ENCODE data around the gene LELP1. TPM values are rescaled to one million over a fixed set of nuclear protein-coding genes. Genes with fewer than 3 reads are reported as not detected.

LELP1 gene
- not detected for total RNA-seq

- intact Hi-C loops (cut with DNase I; ENCODE audit: low total_unique reads) (no loop called here), in situ Hi-C loops (cut with MboI; ENCODE audit: low pct_ligation_motif_present in 1 of 4, low pct_unique_long_range_greater_than_20kb in 1 of 4, low sequenced_read_pairs in 3 of 4) (loop anchor here in 1 of 4 donors (25.0 kb wide), 1 partner anchor 341 kb away; the partner anchor contains the start of gene LCE7A)
- H3K4me3 ChIP-seq: no peak within 1 kb of the TSS
- TF ChIP-seq CTCF (IDR thresholded peaks at IDR 0.05) (no peak), POLR2AphosphoS5 (IDR thresholded peaks at IDR 0.05) (no peak), POLR2A (IDR thresholded peaks at IDR 0.05) (no peak), EP300 (IDR thresholded peaks at IDR 0.05; ENCODE audit: low read depth) (no peak)
- no peak within 1 kb of the TSS for H3K27ac ChIP-seq
- no peaks in the 10 kb centered on the region for H3K9me3 ChIP-seq
- no peaks in the 10 kb centered on the region for H3K27me3 ChIP-seq
- H3K36me3 ChIP-seq: no peaks in the 10 kb centered on the region
- WGBS, 2 donors (ENCODE audit: low coverage in 1 of 2): 50% methylated on average over 1 of the region's 1 CpG; no CpG with 5 or more reads in 1 of the 2 donors
- DNase-seq: no peak
- H3K4me1 ChIP-seq: no peaks in the 10 kb centered on the region
These were observed at the start of gene LELP1 for GRCh38 chr1:153203130-153203529. LELP1 (plus strand) TSS chr1:153203430; CDS start chr1:153204708, 1,278 bp downstream.

GRCh38 chr1:153155541-153155940 lies 47.7 kb upstream of the LELP1 start:
- H3K9me3 ChIP-seq: no peaks in the 10 kb centered on the region
- H3K4me3 ChIP-seq: no peak overlapping the region
- WGBS, 2 donors (ENCODE audit: low coverage in 1 of 2): 89 to 100% methylated on average over 2 of the region's 2 CpGs
- in situ Hi-C loops (cut with MboI; ENCODE audit: low pct_ligation_motif_present in 1 of 4, low pct_unique_long_range_greater_than_20kb in 1 of 4, low sequenced_read_pairs in 3 of 4): no loop called here
- no peaks in the 10 kb centered on the region for H3K27me3 ChIP-seq
- no peaks in the 10 kb centered on the region for H3K4me1 ChIP-seq
- TF ChIP-seq POLR2AphosphoS5 (IDR thresholded peaks at IDR 0.05): no peak
- DNase-seq: no peak
- H3K27ac ChIP-seq: no peak overlapping the region
- no peaks in the 10 kb centered on the region for H3K36me3 ChIP-seq
- intact Hi-C loops (cut with DNase I; ENCODE audit: low total_unique reads): no loop called here

GRCh38 chr1:153168686-153169085 lies 34.5 kb upstream of the LELP1 start:
- no peak for TF ChIP-seq CTCF (IDR thresholded peaks at IDR 0.05)
- no peak for TF ChIP-seq POLR2A (IDR thresholded peaks at IDR 0.05)
- no peak for TF ChIP-seq POLR2AphosphoS5 (IDR thresholded peaks at IDR 0.05)
- no peak for TF ChIP-seq EP300 (IDR thresholded peaks at IDR 0.05; ENCODE audit: low read depth)
- Histone ChIP-seq H3K36me3 (no peaks in the 10 kb centered on the region), H3K9me3 (no peaks in the 10 kb centered on the region), H3K27ac (no peak overlapping the region), H3K4me1 (no peaks in the 10 kb centered on the region), H3K4me3 (no peak overlapping the region), H3K27me3 (no peaks in the 10 kb centered on the region)
- intact Hi-C loops (cut with DNase I; ENCODE audit: low total_unique reads): no loop called here
- 50 to 57% methylated on average over 1 to 2 of the region's 2 CpGs for WGBS, 2 donors (ENCODE audit: low coverage in 1 of 2)
- in situ Hi-C loops (cut with MboI; ENCODE audit: low pct_ligation_motif_present in 1 of 4, low pct_unique_long_range_greater_than_20kb in 1 of 4, low sequenced_read_pairs in 3 of 4): no loop called here
- no peak for DNase-seq

GRCh38 chr1:153174624-153175023 lies 28.6 kb upstream of the LELP1 start:
- TF ChIP-seq POLR2A (IDR thresholded peaks at IDR 0.05) (no peak), CTCF (IDR thresholded peaks at IDR 0.05) (no peak), EP300 (IDR thresholded peaks at IDR 0.05; ENCODE audit: low read depth) (no peak)
- no peaks in the 10 kb centered on the region for H3K36me3 ChIP-seq

GRCh38 chr1:153178922-153179321 lies 24.3 kb upstream of the LELP1 start:
- Histone ChIP-seq H3K4me1 (no peaks in the 10 kb centered on the region), H3K4me3 (no peak overlapping the region), H3K27me3 (no peaks in the 10 kb centered on the region), H3K27ac (no peak overlapping the region), H3K36me3 (no peaks in the 10 kb centered on the region), H3K9me3 (no peaks in the 10 kb centered on the region)
- in situ Hi-C loops (cut with MboI; ENCODE audit: low pct_ligation_motif_present in 1 of 4, low pct_unique_long_range_greater_than_20kb in 1 of 4, low sequenced_read_pairs in 3 of 4) (no loop called here), intact Hi-C loops (cut with DNase I; ENCODE audit: low total_unique reads) (no loop called here)
- TF ChIP-seq EP300 (IDR thresholded peaks at IDR 0.05; ENCODE audit: low read depth) (no peak), CTCF (IDR thresholded peaks at IDR 0.05) (no peak), POLR2A (IDR thresholded peaks at IDR 0.05) (no peak), POLR2AphosphoS5 (IDR thresholded peaks at IDR 0.05) (no peak)
- no peak for DNase-seq

More at GRCh38 chr1:153174624-153175023, 28.6 kb upstream of the LELP1 start:
- H3K4me3 ChIP-seq: no peak overlapping the region
- no peak for DNase-seq
- H3K27ac ChIP-seq: no peak overlapping the region
- no peaks in the 10 kb centered on the region for H3K9me3 ChIP-seq
- in situ Hi-C loops (cut with MboI; ENCODE audit: low pct_ligation_motif_present in 1 of 4, low pct_unique_long_range_greater_than_20kb in 1 of 4, low sequenced_read_pairs in 3 of 4): no loop called here
- no peaks in the 10 kb centered on the region for H3K27me3 ChIP-seq
- no peaks in the 10 kb centered on the region for H3K4me1 ChIP-seq
- intact Hi-C loops (cut with DNase I; ENCODE audit: low total_unique reads): no loop called here

Measured in transverse colon (tissue), 4 donors.